22Rv1 (cell line): ENCODE results near the gene TTC33.

Source experiments
- H3K27ac ChIP-seq: fragments of 450-650 bp; 2 replicates; pipeline ENCODE4 v1.5.1; 2017
- ZFX ChIP-seq: fragments of 450-650 bp; IDR thresholded peaks from 2 replicates; pipeline ENCODE4 v1.6.1; 2017; ENCODE audit warnings: antibody characterized with exemption, borderline replicate concordance
- TF ChIP-seq, protein P1 (sequence below): fragments of 450-650 bp; IDR thresholded peaks from 2 replicates; pipeline ENCODE4 v1.5.1; 2017; ENCODE audit warnings: mild to moderate bottlenecking

TTC33 gene

DNA sequence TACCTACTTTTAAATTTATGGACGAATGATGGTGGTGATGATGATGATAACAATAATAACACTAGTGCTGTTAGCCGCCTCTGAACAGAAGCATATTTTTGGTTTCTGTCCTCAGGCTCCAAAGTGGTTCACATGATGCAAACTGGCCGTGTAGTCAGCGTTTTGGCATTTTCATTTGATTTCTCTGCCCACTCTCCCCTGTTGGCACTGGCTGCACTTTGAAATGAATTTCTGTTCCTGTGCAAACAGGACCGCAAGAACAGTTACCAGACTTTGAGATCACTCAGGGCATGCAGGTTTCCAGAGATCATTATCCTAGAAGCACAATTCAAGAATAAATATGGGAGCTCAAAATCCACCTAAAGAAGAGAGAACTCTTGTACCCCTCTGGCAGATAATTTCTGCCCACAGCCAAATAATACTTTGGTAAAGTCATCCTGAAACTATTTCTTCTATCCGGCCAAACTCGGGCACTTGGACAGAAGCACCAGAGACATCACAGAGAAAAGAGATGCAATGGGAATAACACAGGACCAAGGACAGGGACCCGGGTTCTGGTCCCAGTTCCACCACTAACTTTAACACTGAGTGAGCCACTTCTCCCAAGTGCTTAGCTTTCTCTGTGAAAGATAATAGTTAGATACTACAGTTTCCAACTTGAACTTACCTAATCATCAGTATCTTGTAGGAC is 277.8 kb downstream of the TTC33 start:
- TF ChIP-seq, protein P1, sequence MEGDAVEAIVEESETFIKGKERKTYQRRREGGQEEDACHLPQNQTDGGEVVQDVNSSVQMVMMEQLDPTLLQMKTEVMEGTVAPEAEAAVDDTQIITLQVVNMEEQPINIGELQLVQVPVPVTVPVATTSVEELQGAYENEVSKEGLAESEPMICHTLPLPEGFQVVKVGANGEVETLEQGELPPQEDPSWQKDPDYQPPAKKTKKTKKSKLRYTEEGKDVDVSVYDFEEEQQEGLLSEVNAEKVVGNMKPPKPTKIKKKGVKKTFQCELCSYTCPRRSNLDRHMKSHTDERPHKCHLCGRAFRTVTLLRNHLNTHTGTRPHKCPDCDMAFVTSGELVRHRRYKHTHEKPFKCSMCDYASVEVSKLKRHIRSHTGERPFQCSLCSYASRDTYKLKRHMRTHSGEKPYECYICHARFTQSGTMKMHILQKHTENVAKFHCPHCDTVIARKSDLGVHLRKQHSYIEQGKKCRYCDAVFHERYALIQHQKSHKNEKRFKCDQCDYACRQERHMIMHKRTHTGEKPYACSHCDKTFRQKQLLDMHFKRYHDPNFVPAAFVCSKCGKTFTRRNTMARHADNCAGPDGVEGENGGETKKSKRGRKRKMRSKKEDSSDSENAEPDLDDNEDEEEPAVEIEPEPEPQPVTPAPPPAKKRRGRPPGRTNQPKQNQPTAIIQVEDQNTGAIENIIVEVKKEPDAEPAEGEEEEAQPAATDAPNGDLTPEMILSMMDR: no peak
- TF ChIP-seq ZFX: no peak
- H3K27ac ChIP-seq: no peak overlapping the region

GRCh38 chr5:40475561-40475960 is 280.2 kb downstream of the TTC33 start:
- no peak for TF ChIP-seq ZFX
- TF ChIP-seq, protein P1: no peak
- H3K27ac ChIP-seq: no peak overlapping the region

- TF ChIP-seq, protein P1: no peak
Measured at GRCh38 chr5:40474250-40474649, 281.5 kb downstream of the TTC33 start.

GRCh38 chr5:40465416-40465815 is 290.3 kb downstream of the TTC33 start:
- TF ChIP-seq ZFX: no peak
- TF ChIP-seq, protein P1: no peak
- no peak overlapping the region for H3K27ac ChIP-seq

More at GRCh38 chr5:40474250-40474649, 281.5 kb downstream of the TTC33 start:
- no peak overlapping the region for H3K27ac ChIP-seq

GRCh38 chr5:40464511-40464910 is 291.2 kb downstream of the TTC33 start:
- no peak overlapping the region for H3K27ac ChIP-seq
- TF ChIP-seq, protein P1: no peak
- TF ChIP-seq ZFX: no peak
